ENCODE measurements around the gene TRAF3IP1.

TRAF3IP1 gene

GRCh38 chr2:238449909-238450417 is 129.6 kb downstream of the TRAF3IP1 start:
- no peak for TF ChIP-seq CTCF (conservative IDR thresholded peaks at IDR 0.05)
- no peak overlapping the region for H3K27ac ChIP-seq

DNA sequence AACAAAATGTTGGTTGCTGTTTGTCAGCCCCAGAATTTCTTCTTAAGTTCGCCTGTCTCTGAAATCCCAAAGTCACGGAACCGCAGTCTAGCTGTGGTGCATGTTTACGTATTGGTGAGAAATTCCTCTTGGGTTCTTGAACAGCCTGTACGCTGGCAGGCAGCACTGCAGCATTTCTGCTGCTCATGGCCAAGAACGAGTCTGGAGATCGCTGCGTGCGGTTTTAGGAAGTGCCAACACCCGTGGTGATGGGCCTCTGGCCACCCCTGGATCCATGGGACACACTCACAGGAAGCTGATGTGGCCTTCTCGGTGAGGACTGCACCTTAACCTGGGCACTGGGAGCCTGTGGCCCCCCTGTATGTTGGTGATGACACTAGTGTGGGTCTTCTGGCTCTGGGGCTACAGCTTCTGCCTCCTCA is 130.1 kb downstream of the TRAF3IP1 start:
- TF ChIP-seq CTCF (conservative IDR thresholded peaks at IDR 0.05), result no peak
- H3K27ac ChIP-seq, result no peak overlapping the region

Measured in VCaP (cell line).